MM.1S (cell line): ENCODE results near the gene APBB2.

Experiments used
- DNase-seq: peaks from one replicate; pipeline ENCODE4 v3.0.0-alpha.2; 2015
- H2AFZ ChIP-seq: fragments of 300-600 bp; sonication (generic); 2 replicates; pipeline ENCODE4 v1.6.0; 2016; ENCODE audit warnings: antibody characterized with exemption, low read length
- H3F3A ChIP-seq: fragments of 300-600 bp; sonication (generic); 2 replicates; pipeline ENCODE4 v1.6.1; 2016; ENCODE audit warnings: mild to moderate bottlenecking, antibody characterized with exemption, low read length, moderate library complexity, mixed read lengths; ENCODE audit not compliant: insufficient read depth
- H3K27ac ChIP-seq: fragments of 300-600 bp; sonication (generic); 2 replicates; pipeline ENCODE4 v1.5.1; 2016; ENCODE audit warnings: mild to moderate bottlenecking, low read length
- H3K27me3 ChIP-seq: fragments of 300-600 bp; sonication (generic); replicated peaks from 2 replicates; pipeline ENCODE4 v1.6.0; 2016; ENCODE audit warnings: low read length; ENCODE audit not compliant: insufficient read depth
- H3K36me3 ChIP-seq: fragments of 300-600 bp; sonication (generic); replicated peaks from 2 replicates; pipeline ENCODE4 v1.6.1; 2016; ENCODE audit warnings: mild to moderate bottlenecking, low read length, mixed read lengths; ENCODE audit not compliant: insufficient read depth
- H3K4me1 ChIP-seq: fragments of 300-600 bp; sonication (generic); 2 replicates; pipeline ENCODE4 v1.6.1; 2016; ENCODE audit warnings: low read length, mixed read lengths
- H3K4me2 ChIP-seq: fragments of 300-600 bp; sonication (generic); 2 replicates; pipeline ENCODE4 v1.6.0; 2016; ENCODE audit warnings: low read depth, low read length
- H3K4me3 ChIP-seq: fragments of 300-600 bp; sonication (generic); 2 replicates; pipeline ENCODE4 v1.5.1; 2016; ENCODE audit warnings: low read length, mixed read lengths
- H3K79me2 ChIP-seq: fragments of 300-600 bp; sonication (generic); 2 replicates; pipeline ENCODE4 v1.6.1; 2016; ENCODE audit warnings: mixed run types, low read length, mixed read lengths
- H3K9ac ChIP-seq: fragments of 300-600 bp; sonication (generic); 2 replicates; pipeline ENCODE4 v1.6.1; 2016; ENCODE audit warnings: low read length, mixed read lengths
- H3K9me2 ChIP-seq: fragments of 300-600 bp; sonication (generic); replicated peaks from 2 replicates; pipeline ENCODE4 v1.6.1; 2016; ENCODE audit warnings: mild to moderate bottlenecking, low read length, mixed read lengths; ENCODE audit not compliant: insufficient read depth
- H3K9me3 ChIP-seq: fragments of 300-600 bp; sonication (generic); replicated peaks from 2 replicates; pipeline ENCODE4 v1.6.1; 2016; ENCODE audit warnings: mild to moderate bottlenecking, low read length, mixed read lengths; ENCODE audit not compliant: insufficient read depth
- H4K20me1 ChIP-seq: fragments of 300-600 bp; sonication (generic); 2 replicates; pipeline ENCODE4 v1.6.1; 2016; ENCODE audit warnings: mild to moderate bottlenecking, low read length, moderate library complexity, mixed read lengths; ENCODE audit not compliant: insufficient read depth
- EZH2 ChIP-seq: fragments of 300-600 bp; sonication (generic); optimal IDR thresholded peaks from 2 replicates; pipeline ENCODE3; 2017; ENCODE audit warnings: low read depth, mild to moderate bottlenecking, antibody characterized with exemption, low read length, mixed read lengths
- EZH2phosphoT487 ChIP-seq: fragments of 300-600 bp; sonication (generic); IDR thresholded peaks from 2 replicates; pipeline ENCODE4 v1.6.1; 2018; ENCODE audit warnings: antibody characterized with exemption, low read length
- TF ChIP-seq, protein P1 (sequence below): fragments of 300-600 bp; sonication (generic); IDR thresholded peaks from 2 replicates; pipeline ENCODE4 v1.5.1; 2016; ENCODE audit warnings: antibody characterized with exemption, low read length, mixed read lengths

The APBB2 gene

DNA sequence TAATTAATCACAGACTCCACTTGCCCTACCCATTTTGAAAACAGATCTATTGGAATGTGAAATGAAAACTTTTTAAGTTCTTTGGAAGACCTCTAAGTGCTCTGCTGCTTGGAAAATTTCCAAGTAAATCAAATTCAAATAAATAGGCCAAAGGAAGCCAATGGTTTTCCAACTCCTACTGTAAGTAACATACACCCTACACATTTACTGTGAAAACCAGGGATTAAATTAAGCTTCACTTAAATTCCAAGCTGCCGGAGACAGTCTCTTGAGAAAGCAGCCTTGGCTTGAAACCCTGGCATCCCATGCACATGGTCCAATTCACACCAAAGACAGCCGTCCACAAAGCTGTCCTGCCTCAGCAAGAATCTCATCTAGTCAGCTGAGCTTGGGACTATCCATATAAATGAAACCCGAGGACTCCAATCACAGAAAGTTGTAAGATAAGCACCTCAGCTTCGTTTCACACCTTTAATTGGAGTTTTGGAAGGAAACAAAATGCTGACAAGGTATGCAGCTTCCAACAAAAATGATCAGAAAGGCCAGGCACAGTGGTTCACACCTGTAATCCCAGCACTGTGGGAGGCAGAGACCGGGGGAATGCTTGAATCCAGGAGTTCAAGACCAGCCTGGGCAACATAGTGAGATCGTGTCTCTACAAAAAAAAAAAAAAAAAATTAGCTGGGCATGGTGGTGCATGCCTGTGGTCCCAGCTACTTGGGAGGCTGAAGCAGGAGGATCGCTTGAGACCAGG lies 88.6 kb downstream of the APBB2 start:
- DNase-seq = no peak
- no peak overlapping the region for H3K4me3 ChIP-seq
- H3K9me2 ChIP-seq = no peaks in the 10 kb centered on the region
- no peaks in the 10 kb centered on the region for H3K9me3 ChIP-seq
- H3K36me3 ChIP-seq = no peaks in the 10 kb centered on the region
- H3K79me2 ChIP-seq = no peaks in the 10 kb centered on the region
- H3F3A ChIP-seq = no peaks in the 10 kb centered on the region
- H3K9ac ChIP-seq = no peak overlapping the region
- no peak overlapping the region for H2AFZ ChIP-seq
- no peaks in the 10 kb centered on the region for H3K4me1 ChIP-seq
- H4K20me1 ChIP-seq = no peaks in the 10 kb centered on the region
- no peak overlapping the region for H3K27ac ChIP-seq
- no peak overlapping the region for H3K4me2 ChIP-seq
- H3K27me3 ChIP-seq = no peaks in the 10 kb centered on the region
- TF ChIP-seq EZH2phosphoT487 = no peak
- no peak for TF ChIP-seq EZH2
- TF ChIP-seq, protein P1, sequence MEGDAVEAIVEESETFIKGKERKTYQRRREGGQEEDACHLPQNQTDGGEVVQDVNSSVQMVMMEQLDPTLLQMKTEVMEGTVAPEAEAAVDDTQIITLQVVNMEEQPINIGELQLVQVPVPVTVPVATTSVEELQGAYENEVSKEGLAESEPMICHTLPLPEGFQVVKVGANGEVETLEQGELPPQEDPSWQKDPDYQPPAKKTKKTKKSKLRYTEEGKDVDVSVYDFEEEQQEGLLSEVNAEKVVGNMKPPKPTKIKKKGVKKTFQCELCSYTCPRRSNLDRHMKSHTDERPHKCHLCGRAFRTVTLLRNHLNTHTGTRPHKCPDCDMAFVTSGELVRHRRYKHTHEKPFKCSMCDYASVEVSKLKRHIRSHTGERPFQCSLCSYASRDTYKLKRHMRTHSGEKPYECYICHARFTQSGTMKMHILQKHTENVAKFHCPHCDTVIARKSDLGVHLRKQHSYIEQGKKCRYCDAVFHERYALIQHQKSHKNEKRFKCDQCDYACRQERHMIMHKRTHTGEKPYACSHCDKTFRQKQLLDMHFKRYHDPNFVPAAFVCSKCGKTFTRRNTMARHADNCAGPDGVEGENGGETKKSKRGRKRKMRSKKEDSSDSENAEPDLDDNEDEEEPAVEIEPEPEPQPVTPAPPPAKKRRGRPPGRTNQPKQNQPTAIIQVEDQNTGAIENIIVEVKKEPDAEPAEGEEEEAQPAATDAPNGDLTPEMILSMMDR = no peak

DNA sequence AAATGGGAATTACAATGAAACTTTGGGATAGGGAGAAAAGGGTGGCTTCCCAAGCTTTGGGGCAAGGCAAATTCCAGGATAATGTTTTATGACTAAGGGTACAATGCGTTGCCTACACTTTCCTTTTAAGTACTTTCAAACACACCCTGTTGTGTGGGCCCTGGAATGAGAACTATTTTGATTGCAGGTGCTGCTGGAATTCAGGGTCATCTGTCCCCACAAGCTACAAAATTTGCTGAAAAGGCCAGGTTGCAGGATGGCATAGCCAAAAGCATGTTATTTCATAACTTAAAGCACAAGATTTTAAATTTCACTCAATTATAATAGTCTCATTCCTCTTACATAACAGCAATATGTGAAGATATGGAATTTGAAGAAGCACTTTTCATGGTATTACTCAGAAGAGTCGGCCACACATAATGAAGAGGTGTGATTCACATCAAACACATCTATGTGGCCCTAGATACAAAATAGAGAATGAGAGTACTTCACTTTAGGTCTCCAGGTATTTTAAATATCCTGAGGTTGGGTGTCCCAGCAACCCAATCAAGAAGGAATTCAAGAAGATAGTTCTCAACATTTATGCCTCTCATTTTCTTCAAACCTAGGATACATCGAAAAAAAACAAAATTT lies 89.3 kb downstream of the APBB2 start:
- no peaks in the 10 kb centered on the region for H3K4me1 ChIP-seq
- TF ChIP-seq EZH2 (no peak), EZH2phosphoT487 (no peak)
- TF ChIP-seq, protein P1 = no peak
- DNase-seq = no peak
- no peak overlapping the region for H2AFZ ChIP-seq
- no peaks in the 10 kb centered on the region for H3K36me3 ChIP-seq
- H3K9me2 ChIP-seq = no peaks in the 10 kb centered on the region
- no peaks in the 10 kb centered on the region for H3K27me3 ChIP-seq
- H3K9me3 ChIP-seq = no peaks in the 10 kb centered on the region
- H3K79me2 ChIP-seq = no peaks in the 10 kb centered on the region
- H3K4me3 ChIP-seq = no peak overlapping the region
- no peaks in the 10 kb centered on the region for H3F3A ChIP-seq
- no peaks in the 10 kb centered on the region for H4K20me1 ChIP-seq
- H3K9ac ChIP-seq = no peak overlapping the region
- no peak overlapping the region for H3K4me2 ChIP-seq
- no peak overlapping the region for H3K27ac ChIP-seq

DNA sequence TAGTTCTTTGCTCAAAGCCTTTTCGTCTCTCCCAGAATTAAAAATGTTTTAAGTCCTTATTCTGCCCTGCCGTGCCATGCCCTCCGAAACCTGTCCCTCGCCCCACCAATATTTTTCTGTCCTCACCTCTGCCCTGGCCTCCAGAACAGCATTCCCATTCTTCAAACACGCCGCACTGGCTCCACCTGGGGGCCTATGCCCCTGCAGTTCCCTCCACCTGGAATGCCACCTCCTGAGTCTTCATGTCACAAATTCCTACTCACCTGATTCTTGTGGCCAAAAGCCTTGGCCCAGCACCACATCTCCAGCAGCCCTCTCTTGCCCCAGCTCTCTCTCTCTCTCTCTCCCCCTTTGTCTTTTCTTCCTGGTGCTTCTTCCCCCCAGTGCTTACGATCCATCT lies 91.6 kb downstream of the APBB2 start:
- Histone ChIP-seq H3K9me2 (no peaks in the 10 kb centered on the region), H3K4me2 (no peak overlapping the region), H3K36me3 (no peaks in the 10 kb centered on the region), H4K20me1 (no peaks in the 10 kb centered on the region), H3K27ac (no peak overlapping the region), H3K9ac (no peak overlapping the region), H3K79me2 (no peaks in the 10 kb centered on the region), H3K9me3 (no peaks in the 10 kb centered on the region), H3F3A (no peaks in the 10 kb centered on the region), H3K4me3 (no peak overlapping the region), H2AFZ (no peak overlapping the region), H3K27me3 (no peaks in the 10 kb centered on the region), H3K4me1 (no peaks in the 10 kb centered on the region)
- no peak for DNase-seq
- TF ChIP-seq EZH2phosphoT487 = no peak

DNA sequence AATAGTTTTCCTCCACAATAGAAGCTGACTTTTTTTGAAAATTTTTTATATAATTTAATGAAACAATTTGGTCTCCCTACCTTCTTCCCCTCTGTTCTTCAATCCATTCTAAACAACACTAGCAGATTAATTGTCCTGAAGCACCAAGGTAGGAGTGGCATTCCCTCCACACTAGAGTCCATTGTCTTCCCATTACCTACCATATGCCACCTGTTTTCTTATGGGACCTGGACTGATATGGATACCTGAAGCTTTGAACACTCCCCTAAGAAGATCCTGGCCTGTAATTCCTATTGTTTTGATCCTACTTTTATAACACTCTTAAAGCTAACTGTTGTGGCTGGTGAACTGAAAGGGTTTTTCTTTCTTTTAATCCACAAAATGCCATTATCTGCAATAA lies 92.0 kb downstream of the APBB2 start:
- no peaks in the 10 kb centered on the region for H3K79me2 ChIP-seq
- no peaks in the 10 kb centered on the region for H4K20me1 ChIP-seq
- H3K4me1 ChIP-seq = no peaks in the 10 kb centered on the region
- no peak for DNase-seq
- no peak overlapping the region for H3K27ac ChIP-seq
- H3K9me3 ChIP-seq = no peaks in the 10 kb centered on the region
- TF ChIP-seq EZH2phosphoT487 (no peak), EZH2 (no peak)
- TF ChIP-seq, protein P1 = no peak
- H3K4me3 ChIP-seq = no peak overlapping the region
- no peak overlapping the region for H2AFZ ChIP-seq
- no peaks in the 10 kb centered on the region for H3K36me3 ChIP-seq
- H3K9me2 ChIP-seq = no peaks in the 10 kb centered on the region
- no peaks in the 10 kb centered on the region for H3F3A ChIP-seq
- H3K27me3 ChIP-seq = no peaks in the 10 kb centered on the region
- no peak overlapping the region for H3K9ac ChIP-seq
- no peak overlapping the region for H3K4me2 ChIP-seq
